Ureter (tissue), 1 donor: ENCODE data around the gene CDH23. TPM values are rescaled to one million over a fixed set of nuclear protein-coding genes. Genes with fewer than 3 reads are reported as not detected.

Experiments
- DNase-seq: peaks from one replicate; pipeline ENCODE4 v3.0.0-alpha.2; 2020; ENCODE audit warnings: low spot score
- total RNA-seq: library from RNA; stranded (reverse); gene quantifications from one replicate; pipeline ENCODE4 v1.2.4, GENCODE V29; 2023
- donor health status: DM: yes; HTN: yes; CAD: no.

Gene CDH23
- total RNA-seq, 1 donor from 2014 or later: 79.3 TPM

DNA sequence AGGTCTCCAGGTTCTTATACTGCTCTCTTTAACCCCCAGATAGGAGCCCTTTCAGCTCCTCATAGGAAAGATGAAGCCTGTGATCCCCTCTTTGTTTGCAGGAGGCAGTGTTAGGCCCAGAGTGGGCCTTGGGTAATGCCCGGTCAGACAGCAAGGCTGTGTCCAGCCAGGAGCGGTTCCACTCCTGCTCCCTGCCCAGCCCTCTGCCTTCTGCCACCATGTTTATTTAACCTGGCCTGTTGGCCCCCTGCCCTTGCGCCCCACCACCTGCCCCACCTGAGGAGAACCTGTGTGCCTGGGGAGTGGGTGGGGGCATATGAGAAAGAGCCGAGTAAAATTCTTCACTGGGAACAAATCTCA lies 24.3 kb downstream of the CDH23 start:
- no peak for DNase-seq

DNA sequence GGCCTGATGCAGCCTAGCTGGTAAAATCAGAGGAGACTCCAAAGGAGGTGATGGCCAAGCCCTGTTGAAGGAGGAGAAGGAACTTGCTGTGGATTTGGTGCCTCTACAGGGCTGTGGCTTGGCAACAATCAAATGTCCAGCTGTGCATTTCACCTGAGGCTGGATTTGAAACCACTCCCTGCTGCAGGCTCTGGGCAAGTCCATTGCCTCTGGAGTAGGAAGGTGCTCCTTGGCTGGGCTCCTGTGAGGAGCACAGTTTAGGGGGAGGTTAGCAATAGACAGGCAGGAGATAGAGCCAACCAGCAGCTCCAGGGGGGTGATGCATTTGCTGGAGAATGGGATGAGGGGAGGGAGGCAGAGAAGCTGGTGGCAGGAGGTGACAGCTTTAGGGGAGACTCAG lies 26.5 kb downstream of the CDH23 start:
- DNase-seq: peak; percentile 10

DNA sequence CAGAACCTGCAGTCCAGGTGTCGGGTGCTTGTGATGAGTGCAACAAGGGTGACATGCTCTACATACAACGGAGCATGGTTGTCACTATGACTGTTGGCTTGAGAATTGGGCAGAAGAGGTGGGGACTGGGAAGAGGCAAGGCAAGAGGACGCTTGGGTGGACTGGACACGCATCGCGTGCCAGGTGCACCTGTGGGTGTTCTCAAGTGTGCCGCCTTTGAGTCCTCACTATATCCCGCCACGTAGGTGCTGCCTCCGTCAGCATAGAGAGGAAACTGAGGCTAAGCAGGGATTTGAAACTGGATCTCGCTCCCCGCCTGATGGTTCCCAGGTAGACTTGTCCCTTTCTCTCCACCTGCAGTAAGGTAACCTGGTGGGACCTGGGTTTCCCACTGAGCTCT lies 27.2 kb downstream of the CDH23 start:
- DNase-seq: peak; percentile 34

DNA sequence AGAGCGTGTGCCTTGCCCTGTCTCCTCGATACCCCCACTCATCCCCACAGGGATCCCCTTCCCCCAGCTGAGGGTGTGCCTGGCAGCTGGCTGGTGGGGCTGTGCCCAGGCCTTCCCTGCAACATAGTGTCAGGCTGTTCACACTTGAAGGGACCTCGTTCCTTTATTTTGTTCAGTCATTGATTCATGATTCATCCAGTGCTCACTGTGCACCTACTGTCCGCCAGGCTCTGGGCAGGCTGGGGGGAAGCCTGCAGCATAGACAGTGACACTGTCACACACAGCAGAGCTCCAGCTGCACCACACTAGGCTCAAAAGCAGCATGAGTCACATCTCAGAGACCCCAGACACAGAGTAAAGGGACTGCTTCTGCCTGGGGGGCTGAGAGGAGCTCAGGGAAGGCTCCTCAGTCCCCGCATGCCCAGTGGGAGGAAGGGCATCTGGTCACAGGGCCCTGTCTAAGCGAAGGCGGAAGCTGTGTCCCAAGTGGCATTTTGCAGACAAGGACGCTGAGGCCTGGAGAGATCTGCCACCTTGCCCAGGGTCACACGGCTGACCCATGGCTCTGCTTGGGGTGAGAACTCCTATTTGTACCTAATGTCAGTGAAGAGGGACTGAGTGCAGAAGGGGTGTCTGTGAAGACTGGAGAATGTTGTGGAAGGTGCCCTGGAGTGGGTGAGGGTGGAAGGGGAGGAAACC lies 27.9 kb downstream of the CDH23 start:
- DNase-seq: peak; percentile 6

DNA sequence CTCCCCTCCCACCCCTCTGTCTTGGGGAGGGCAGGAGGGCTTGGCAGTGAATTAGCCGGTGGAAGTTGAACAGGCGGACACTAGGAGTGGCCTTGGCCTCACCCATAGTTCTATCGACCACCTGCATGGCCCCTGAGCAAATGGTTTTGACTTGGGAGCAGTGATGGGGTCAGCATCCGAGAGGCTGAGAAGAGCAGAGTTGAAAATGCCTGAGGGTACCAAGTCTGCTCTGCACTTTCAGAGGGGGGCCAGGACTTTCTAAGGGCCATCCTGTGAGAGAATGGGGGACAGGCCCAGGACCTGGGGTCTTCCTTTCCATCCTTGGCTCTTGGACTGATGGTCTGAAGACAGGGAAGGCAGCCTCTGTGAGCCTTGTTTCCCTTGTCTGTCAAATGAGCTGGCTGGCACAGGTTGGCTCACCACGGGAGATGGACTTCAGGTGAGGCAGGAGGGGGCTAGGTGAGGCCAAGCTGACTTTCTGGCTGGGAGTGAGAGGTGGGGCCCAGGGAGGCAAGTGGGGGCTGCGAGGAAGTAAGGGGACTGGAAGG lies 29.4 kb downstream of the CDH23 start:
- DNase-seq: peak; percentile 30

DNA sequence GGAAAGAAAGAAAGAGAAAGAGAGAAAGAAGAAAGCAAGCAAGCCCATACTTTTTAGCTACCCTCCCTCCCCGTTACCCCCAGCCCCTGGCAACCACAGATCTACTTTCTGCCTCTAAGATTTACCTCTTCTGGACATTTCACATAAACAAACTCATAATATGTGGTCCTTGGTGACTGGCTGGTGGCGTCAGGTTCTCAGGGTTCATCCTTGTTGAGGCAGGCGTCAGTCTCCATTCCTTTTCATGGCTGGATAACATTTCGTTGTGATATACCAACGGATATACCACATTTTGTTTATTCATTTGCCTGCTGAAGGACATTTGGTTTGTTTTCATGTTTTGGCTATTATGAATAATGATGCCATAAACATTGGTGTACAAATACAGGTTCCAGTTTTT lies 30.5 kb downstream of the CDH23 start:
- DNase-seq: peak; percentile 32

DNA sequence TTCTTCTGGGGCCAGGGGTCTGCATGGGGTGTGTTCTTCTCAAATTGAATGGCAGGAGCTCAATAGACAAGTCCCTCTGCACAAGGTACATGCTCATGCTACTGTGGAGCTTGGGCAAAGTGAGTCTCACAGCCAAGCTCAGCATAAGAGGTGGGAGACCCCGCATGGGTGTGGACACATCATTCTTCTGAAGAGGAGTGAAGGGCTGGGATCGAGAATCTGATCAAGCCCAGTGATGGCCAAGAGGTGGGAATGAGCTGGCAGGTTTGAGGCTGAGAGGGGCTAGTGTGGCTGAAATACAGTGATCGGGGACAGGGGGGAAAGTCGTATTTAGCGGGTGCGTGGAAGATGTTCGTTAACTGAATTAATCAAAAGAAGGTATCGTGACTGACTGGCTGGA lies 32.6 kb downstream of the CDH23 start:
- DNase-seq: peak; percentile 23

DNA sequence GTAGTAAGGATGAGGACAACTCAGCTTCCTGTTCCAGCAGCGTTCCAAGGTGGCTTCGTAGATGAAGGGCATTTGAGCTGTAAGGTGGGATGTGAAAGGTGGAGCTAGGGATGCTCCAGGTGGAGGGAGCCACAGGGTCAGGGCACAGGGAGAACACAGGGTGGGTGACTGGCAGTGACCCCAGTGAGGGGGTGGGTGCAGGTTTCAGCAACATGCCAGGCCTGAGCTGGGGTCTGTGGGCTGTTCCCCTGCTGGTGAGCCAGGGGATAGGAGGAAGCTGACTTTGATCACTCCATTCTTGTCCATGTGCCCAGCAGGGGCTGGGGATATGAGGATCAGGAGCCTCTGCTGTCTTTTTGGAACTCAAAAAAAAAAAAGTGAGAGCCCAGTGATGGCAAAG lies 33.2 kb downstream of the CDH23 start:
- peak; percentile 27 for DNase-seq

DNA sequence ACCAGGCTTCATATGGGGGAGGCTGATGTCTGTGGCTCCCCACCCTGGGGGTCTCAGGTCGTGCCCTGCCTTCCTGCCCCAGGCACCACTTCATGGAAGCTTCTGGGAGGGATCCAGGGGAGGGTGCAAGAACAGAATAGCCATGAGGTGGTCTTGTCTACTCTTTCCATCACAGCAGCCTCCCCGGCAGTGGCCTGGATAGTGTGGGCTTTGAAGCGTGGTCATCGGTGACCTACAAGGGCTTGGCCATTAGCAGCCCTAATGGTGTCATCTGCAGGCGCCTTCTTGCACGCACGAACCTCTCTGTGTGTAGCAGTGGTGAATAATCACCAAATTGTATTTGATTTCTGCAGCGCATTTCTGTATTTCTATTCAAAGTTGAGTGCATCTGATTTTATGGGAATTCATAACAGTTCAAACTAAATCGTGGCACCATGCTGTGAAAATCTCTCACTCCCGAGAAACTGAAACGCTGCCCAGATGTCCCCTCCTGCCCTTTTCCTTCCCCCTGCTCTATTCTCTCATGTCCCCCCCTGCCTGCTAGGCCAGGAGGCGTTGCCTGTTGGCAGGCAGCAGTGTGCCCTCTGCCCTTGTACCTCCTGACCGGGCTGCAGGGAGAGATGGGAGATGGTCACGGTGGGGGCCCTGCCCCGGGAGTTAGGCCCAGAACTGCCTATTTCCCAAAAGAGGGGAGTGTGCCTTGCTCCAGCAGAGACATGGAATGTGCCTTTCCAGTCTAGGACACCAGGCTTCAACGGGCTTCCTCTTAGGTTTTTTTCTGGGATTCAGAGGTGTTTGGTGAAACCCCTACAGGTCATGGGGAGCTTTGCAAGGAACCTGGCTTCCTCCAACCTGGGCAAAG lies 34.8 kb downstream of the CDH23 start:
- peak; percentile 39 for DNase-seq

DNA sequence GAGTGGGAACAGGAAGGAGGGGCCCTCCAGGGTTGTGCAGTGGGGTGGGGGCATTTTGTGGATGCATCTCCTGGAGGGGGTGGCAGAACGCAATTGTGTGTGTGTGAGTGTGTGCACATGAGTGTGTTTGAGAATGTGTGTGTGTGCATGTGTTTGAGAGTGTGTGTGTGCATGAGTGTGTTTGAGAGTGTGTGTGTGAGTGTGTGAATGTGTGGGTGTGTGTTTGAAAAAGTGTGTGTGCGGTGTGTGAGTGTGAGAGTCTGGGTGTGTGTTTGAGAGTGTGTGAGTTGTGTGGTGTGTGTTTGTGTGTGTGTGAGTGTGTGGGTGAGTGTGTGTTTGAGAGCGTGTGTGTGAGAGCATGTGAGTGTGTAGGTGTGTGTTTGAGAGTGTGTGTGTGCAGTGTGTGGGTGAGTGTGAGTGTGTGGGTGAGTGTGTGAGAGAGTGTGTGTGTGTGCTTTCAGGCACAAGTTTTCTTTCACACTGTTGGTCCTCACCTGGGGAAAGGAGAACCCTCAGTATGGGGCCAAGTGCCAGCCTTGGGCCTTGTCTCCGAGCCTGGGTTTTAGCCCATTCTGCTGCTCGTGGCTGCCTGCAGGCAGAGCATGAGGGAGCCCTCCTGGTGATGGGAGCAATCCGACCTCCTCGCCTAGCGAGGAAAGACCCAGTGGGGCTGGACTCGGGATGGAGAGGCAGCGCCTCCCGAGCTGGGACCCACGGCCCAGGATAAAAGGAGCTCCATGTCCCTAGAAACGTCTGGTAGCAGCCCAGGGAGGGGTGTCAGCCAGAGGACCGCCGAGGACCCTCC lies 35.6 kb downstream of the CDH23 start:
- peak; percentile 35 for DNase-seq

DNA sequence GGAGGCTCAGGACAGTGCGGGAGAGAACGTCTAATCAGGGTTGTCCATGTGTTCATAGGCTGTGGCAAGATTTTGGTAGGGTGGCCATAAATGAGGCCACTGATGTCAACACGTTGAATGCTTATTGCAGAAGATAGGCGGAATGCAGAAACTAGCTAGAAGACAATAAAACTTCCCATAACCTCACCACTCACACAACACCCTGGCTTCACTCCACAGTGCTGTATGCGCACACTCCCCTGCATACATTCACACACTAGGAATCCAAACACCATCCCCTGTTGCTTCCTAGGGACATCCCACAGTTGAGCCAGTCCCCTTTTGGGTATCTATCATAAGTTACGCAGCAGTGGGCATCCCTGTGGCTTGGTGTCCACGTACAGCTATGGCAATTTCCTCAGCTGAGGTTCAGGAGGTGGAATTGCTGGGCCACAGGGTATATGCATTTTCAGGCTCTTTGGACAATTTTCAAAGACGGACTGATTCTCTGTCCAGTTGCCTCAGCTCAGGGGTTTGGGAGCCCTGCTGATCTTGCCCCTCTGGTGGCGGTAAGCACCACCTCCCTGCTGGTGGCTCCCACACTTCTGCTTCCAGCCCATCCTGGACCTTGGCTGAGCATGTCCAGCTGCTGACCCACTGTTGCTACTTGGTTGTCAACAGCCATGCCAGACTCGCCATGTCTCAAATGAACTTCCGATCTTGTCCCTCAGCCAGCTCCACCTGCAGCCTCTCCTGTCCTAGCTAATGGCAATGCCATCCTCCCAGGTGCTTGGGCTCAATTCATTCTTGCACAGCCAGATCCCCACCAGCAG lies 36.4 kb downstream of the CDH23 start:
- DNase-seq: no peak

DNA sequence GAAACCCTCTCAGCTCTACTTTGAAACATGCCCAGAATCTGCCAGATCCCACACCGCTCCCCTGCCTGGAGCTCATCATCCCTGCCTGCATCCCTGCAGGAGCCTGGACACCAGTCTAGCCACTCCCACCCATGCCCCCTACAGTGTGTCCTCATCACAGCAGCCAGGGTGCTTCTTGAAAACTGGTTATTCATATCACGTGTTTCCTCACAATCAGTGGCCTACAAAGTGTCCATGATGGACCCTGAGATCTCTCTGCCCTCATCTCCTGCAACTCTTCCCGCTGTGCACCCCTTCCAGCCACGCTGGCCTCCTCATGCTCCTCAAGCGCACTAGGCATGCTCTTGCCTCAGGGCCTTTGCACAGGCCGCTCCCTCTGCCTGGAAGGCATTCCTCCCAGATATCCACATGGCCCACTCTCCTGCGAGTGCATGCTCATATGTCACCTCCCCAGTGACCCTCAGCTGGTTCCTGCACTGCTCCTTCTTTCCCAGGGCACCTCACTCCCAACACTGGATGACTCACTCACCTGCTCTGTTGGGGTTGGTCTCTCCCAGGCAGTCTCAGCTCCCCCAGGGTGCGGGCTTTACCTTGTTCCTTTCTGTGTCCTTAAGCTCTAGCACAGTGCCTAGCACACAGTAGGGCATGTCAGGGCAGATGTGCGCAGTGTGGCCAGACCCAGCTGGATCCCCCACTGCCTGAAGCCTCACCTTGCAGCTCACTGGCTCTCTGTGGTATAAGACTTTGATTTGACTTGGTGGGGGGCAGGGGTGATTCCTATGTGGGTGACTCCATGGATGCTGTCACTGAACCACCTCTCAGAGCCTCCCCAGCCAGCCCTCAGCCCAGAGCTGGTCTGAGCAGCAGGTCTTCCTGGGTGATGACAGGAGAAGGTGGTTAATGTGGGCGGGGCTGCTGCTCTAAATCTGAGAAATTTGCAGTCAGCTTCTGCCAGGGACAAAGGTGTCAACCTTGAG lies 37.3 kb downstream of the CDH23 start:
- peak; percentile 36 for DNase-seq

DNA sequence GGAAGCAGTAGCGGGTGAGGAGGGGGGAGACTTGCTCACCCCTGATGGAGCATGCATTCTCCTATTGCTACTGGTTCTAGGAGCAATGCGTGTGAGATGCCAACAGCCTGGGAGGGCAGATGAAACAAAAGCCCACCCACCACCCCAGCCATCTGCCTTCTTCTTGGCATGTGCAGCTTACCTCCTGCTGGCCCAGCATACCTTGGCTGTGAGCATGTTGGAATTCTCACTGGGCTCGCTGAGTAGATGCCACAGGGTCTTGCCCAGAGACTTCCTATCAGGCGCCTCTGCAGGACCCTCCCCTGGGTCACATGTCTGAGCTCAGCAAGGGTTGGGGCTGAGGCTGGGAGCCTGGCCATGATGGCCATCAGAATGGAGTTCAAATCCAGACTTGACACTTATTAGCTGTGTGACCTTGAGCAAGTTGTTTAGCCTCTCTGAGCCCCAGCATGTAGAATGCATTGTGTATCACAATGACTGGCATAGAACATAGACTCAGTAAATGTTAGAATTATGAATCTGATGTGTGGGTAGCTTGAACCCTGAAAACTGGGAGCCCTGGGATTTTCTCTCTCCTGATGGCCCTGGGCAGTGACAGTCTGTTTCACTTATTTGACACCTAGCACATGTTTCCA lies 38.2 kb downstream of the CDH23 start:
- peak; percentile 9 for DNase-seq

DNA sequence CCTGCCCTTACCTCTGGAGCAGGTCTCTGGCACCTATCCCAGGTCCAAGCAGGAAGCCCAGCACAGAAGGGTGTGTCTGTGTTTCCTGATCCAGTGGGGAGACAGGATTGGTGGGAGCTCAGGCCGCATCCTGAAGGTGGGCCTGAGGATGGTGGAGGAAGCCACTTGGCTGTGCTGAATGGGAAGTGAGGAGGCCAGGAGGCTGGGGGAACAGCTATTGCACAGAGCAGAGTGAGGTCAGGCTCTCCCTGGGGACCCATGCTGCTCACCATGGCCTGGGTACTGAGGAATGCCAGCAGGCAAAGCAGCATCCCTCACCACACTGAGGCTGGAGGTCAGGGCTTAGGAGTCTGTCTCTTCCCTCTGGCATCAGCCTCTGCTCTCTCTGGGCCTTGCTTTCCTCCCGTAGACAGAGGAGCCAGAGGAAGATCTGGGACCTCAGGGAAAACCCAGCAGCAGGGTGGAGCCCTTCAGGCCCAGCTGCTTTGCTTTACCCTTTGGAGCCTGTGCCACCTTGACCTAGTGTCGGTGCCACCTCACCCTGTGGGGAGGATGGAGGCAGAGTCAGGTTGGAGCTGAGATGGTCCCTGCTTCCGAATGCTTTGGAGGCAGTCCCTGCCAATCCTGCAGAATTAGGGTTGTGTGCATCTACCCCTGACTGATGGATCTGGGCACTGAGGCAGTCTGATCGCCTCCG lies 39.0 kb downstream of the CDH23 start:
- DNase-seq: peak; percentile 48

DNA sequence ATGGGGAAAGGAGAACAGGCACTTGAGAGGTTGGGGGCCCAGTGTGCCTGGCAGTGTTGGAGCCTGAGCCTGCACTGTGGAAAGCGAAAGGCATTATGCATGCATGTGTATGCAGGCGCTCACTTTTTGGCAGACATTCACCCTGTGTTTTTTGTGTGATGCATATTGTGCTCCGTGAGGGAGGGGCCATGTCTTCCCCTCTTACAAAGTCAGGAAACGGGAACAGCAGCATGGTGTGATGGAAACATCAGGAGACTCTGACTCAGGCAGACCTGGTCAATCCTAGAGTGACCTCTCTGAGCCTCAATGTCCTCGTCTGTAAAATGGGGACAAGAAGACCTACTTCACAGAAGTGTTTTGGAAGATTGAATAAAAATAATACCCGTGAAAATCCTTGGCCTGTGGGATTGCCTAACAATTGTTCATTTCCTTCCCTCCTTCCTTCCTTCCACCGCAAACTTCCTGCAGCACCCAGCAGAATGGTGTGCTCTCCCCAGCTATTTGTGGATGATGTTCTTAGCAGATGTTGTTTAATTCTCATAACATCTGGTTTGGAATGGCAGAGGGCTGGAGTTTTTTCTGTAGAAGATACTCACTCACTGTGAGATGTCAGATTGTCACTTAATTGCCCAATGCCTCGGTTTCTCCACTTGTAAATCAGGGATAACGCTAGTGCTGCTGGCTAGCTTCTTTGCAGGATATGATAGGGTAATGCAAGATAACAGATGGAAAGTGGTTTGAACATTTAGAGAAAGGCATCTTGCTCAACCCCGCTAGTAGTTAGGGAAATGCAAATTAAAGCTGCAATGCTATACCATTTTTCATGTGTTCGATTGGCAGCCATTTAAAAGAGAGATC lies 39.8 kb downstream of the CDH23 start:
- peak; percentile 27 for DNase-seq

DNA sequence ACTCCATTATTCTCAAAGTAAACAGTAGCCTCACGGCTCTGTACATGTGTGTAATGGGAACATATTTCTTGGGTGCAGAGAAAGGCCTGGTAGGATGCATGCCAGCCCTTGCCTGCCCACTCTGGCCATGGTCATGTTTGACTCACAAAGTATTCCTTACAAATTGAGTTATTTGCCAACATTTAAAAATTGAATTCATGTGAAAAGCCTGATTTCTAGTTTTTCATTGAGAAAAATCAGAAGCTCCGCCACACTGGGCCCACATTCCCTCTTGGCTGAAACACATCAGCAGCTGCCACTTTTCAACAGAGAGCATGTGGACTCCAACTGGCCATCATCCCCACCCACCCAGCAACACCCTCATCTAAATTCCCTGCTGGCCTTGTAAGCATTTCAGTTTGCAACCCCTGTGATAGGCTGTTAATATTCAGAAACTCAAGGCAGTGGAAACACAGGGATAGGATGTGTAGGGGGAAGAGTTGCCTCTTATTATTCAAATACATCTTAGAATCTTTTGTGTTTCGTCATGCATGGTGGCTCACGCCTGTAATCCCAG lies 40.9 kb downstream of the CDH23 start:
- DNase-seq: no peak

DNA sequence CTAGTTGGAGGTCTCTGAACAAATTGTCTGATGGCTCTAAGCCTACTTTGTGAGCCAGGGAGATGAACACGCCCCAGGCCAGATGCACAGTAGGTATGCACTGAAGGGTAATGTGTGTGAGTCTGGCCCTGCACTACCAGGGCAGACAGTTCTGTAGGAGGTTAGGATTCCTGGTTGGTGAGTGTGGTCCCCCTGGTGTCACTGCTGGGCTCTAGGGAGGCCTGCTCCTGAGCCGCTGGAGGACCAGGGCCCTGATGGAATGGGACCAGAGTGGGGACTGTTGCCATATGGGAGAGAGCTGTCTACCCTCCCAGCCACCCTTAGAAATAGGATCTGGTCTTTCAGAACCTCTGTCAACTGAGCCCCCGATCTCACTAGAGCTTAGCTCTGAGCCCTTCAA lies 42.0 kb downstream of the CDH23 start:
- DNase-seq: no peak
